Measurements from ENCODE around the gene TSPAN5. TPM values are rescaled to one million over a fixed set of nuclear protein-coding genes. Genes with fewer than 3 reads are reported as not detected.

TSPAN5 gene
- total and polyA plus RNA-seq, 2 of the 4 experiments (the other 2 are of a cell fraction) = 64.8 to 79.6 TPM

GRCh38 chr4:98508248-98508647, 150.2 kb downstream of the TSPAN5 start:
- no peaks in the 10 kb centered on the region for H3K9me3 ChIP-seq (ENCODE audit: control insufficient read depth, insufficient read depth, low read length)
- no TSS peak for BruUV-seq (replicated peaks)
- no CpG with 5 or more reads among the region's 4 CpGs for WGBS, 2 experiments (ENCODE audit: extremely low coverage in 2 of 2, insufficient read length in 1 of 2)
- no peak overlapping the region for H2BK120ac ChIP-seq (ENCODE audit: low read depth, low read length)
- peak overlapping the region; percentile 50; the same call in 1 of the 3 replicates for H2BK15ac ChIP-seq (ENCODE audit: low read depth, low read length)
- in situ Hi-C loops (cut with MboI; ENCODE audit: low sequenced_read_pairs) (no loop called here), dilution Hi-C loops (cut with HindIII; ENCODE audit: low sequenced_read_pairs, unreplicated experiment) (no loop called here), intact Hi-C loops (cut with micrococcal nuclease) (no loop called here)
- ATAC-seq (ENCODE audit: low read depth) (no peak), DNase-seq (no peak)
- no peak overlapping the region for H4K5ac ChIP-seq (ENCODE audit: low read depth, low read length)
- H3K36me3 ChIP-seq (ENCODE audit: control insufficient read depth, insufficient read depth, low read length) = peaks cover 7% of the 10 kb centered on the region
- H3K18ac ChIP-seq (ENCODE audit: low read depth, low read length) = no peak overlapping the region
- peaks cover 22% of the 10 kb centered on the region for H3K4me1 ChIP-seq (ENCODE audit: control insufficient read depth, insufficient read depth, low read length)
- 0 out of 2 replicates have a peak overlapping the region, but pooled peaks have one; percentile 52 for H3K4ac ChIP-seq (ENCODE audit: low read depth, low read length)
- no peak overlapping the region for H3K23ac ChIP-seq (ENCODE audit: low read depth, low read length)
- no peak overlapping the region for H3K4me3 ChIP-seq (ENCODE audit: insufficient read depth, low read depth, low read length)
- peaks cover 29 to 65% of the 10 kb centered on the region in 2 experiments for H3K79me1 ChIP-seq (ENCODE audit: low read depth in 1 of 2, low read length in 2 of 2)
- no peak overlapping the region; the same call in 1 of the 2 replicates for H4K91ac ChIP-seq (ENCODE audit: insufficient read depth, low read depth, low read length)
- H4K20me1 ChIP-seq (ENCODE audit: insufficient read depth, low read length) = no peaks in the 10 kb centered on the region
- ChIA-PET CTCF (interaction anchor here (0.6 kb wide), 1 partner anchor 39 kb away, joined by 3 read pairs; no protein-coding TSS in a partner anchor), POLR2A (ENCODE audit: unreplicated experiment) (no interaction called here)
- no peak overlapping the region for H2BK5ac ChIP-seq (ENCODE audit: low read depth, low read length, poor library complexity, severe bottlenecking)
- TF ChIP-seq CTCF (conservative IDR thresholded peaks at IDR 0.05; ENCODE audit: low read depth, low read length) = no peak
- TF ChIP-seq MAZ (IDR thresholded peaks at IDR 0.05; ENCODE audit: borderline replicate concordance, low read depth, low read length) = no peak
- TF ChIP-seq CHD1 (IDR thresholded peaks at IDR 0.05; ENCODE audit: low read depth, low read length) = no peak
- no peak for TF ChIP-seq NFE2L2 (IDR thresholded peaks at IDR 0.05; ENCODE audit: low read depth, low read length)
- no peak for TF ChIP-seq BHLHE40 (IDR thresholded peaks at IDR 0.05; ENCODE audit: low read depth, low read length)
- no peak for TF ChIP-seq MAFK (IDR thresholded peaks at IDR 0.05; ENCODE audit: low read depth, low read length)
- peak overlapping the region; percentile 87 for H2AK5ac ChIP-seq (ENCODE audit: low read depth, low read length)
- no peak overlapping the region for H3K9ac ChIP-seq (ENCODE audit: low read depth, low read length)
- H3K9me1 ChIP-seq (ENCODE audit: insufficient read depth, low read length) = peaks cover 12% of the 10 kb centered on the region
- no peak overlapping the region for H2AFZ ChIP-seq (replicated peaks; ENCODE audit: low read length, poor library complexity)
- no peak overlapping the region for H3K4me2 ChIP-seq (ENCODE audit: low read depth, low read length)
- H3K27me3 ChIP-seq (ENCODE audit: control insufficient read depth, insufficient read depth, low read length) = no peaks in the 10 kb centered on the region
- H3K56ac ChIP-seq (ENCODE audit: extremely low read depth, insufficient read depth, low read length) = no peak overlapping the region
- no peak overlapping the region for H2AK9ac ChIP-seq (replicated peaks; ENCODE audit: low read depth, low read length, poor library complexity)
- H2BK20ac ChIP-seq (ENCODE audit: low read depth, low read length) = peak overlapping the region; percentile 46
- no peak overlapping the region; a peak in 2 of 4 replicates for H4K8ac ChIP-seq (ENCODE audit: low read depth in 2 of 2, low read length in 2 of 2)
- no peak overlapping the region for H3K14ac ChIP-seq (replicated peaks; ENCODE audit: low read depth, low read length)
- H3K27ac ChIP-seq (ENCODE audit: insufficient read depth, low read length) = peak overlapping the region; percentile 16; the same call in 1 of the 2 replicates

Data from IMR-90 (cell line).